PC-3 (cell line): ENCODE results near the gene HNRNPCL1.
"Not testable (repeated sequence)": the region's sequence is repeated elsewhere in the genome, so short reads cannot be mapped to it uniquely, and the experiment has no call there.

ENCODE experiments used
- EZH2 ChIP-seq: fragments of 300-600 bp; sonication (generic); IDR thresholded peaks from one replicate; pipeline ENCODE4 v1.6.1; 2017; ENCODE audit warnings: antibody characterized with exemption, mild to moderate bottlenecking, low read length; ENCODE audit not compliant: unreplicated experiment
- EZH2phosphoT487 ChIP-seq: fragments of 300-600 bp; sonication (generic); IDR thresholded peaks from 2 replicates; pipeline ENCODE4 v1.6.1; 2018; ENCODE audit warnings: mild to moderate bottlenecking, antibody characterized with exemption, low read length, borderline replicate concordance
- TF ChIP-seq, protein P1 (sequence below): fragments of 300-600 bp; sonication (generic); conservative IDR thresholded peaks from 2 replicates; pipeline ENCODE4 v1.5.1; 2017; ENCODE audit warnings: antibody characterized with exemption, low read depth, mild to moderate bottlenecking, low read length

GRCh38 chr1:12856786-12857185 lies 8.3 kb upstream of the HNRNPCL1 start, which contains the start of gene PRAMEF2:
- TF ChIP-seq, protein P1, sequence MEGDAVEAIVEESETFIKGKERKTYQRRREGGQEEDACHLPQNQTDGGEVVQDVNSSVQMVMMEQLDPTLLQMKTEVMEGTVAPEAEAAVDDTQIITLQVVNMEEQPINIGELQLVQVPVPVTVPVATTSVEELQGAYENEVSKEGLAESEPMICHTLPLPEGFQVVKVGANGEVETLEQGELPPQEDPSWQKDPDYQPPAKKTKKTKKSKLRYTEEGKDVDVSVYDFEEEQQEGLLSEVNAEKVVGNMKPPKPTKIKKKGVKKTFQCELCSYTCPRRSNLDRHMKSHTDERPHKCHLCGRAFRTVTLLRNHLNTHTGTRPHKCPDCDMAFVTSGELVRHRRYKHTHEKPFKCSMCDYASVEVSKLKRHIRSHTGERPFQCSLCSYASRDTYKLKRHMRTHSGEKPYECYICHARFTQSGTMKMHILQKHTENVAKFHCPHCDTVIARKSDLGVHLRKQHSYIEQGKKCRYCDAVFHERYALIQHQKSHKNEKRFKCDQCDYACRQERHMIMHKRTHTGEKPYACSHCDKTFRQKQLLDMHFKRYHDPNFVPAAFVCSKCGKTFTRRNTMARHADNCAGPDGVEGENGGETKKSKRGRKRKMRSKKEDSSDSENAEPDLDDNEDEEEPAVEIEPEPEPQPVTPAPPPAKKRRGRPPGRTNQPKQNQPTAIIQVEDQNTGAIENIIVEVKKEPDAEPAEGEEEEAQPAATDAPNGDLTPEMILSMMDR: not testable (repeated sequence)
- not testable (repeated sequence) for TF ChIP-seq EZH2, EZH2phosphoT487
